GM21825 (cell line): ENCODE measurements around the gene PLSCR2.
"Not testable (repeated sequence)": the region's sequence is repeated elsewhere in the genome, so short reads cannot be mapped to it uniquely, and the experiment has no call there.

ENCODE experiments used
- ATAC-seq: cut with Tn5 transposase; IDR thresholded peaks from one replicate; pipeline ENCODE4 v1.9.1; 2021; ENCODE audit warnings: mild to moderate bottlenecking, moderate library complexity; ENCODE audit not compliant: unreplicated experiment

Gene PLSCR2, protein sequence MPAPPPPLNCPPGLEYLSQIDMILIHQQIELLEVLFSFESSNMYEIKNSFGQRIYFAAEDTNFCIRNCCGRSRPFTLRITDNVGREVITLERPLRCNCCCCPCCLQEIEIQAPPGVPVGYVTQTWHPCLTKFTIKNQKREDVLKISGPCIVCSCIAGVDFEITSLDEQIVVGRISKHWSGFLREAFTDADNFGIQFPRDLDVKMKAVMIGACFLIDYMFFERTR

DNA sequence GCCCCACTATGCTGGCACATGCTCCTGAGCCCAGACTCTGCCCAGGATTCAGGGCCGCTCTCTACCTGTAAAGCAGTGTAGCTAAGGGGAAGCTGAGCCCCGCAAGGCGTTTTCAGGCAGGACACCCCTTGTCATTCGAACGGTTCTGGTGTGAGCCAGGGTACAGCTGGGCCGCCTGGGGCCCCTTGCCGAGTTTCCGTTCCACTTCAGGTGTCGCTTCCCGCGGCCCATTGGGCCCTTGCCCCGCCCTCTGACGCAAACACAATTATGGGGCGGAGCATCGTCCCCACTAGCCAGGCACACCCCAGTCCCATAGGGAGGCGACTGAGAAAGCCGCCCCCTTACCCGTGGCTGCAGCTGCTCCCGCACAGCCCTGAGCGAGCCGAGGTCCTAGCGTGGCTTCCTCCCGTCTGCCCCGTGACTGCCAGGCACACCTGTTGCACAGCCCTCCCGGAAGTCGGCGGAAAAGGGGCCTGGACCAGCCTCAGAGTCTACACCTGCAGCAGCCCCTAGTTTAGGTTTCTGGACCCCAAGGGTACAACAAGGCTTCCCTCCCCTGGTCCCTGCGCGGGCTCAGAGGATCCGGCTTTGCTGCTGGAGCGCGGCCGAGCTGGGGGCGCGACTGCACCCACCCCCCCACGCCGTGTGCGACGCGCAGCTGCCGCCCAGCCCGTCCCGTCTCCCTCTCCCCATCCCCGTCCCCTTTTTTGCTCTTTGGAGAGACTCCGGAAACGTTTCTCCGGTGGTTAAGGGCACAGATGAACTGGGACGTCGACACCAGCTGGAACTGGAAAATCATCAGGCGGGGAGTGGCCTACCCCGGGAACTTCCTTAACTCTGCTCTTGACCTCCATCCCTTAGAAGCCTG, at the start of gene PLSCR2:
TSS of gene PLSCR2 (minus strand) at position 412 of the 868 bp plus-strand sequence. CDS start 9,657 bp downstream, outside the sequence.
- ATAC-seq: peak; percentile 99

DNA sequence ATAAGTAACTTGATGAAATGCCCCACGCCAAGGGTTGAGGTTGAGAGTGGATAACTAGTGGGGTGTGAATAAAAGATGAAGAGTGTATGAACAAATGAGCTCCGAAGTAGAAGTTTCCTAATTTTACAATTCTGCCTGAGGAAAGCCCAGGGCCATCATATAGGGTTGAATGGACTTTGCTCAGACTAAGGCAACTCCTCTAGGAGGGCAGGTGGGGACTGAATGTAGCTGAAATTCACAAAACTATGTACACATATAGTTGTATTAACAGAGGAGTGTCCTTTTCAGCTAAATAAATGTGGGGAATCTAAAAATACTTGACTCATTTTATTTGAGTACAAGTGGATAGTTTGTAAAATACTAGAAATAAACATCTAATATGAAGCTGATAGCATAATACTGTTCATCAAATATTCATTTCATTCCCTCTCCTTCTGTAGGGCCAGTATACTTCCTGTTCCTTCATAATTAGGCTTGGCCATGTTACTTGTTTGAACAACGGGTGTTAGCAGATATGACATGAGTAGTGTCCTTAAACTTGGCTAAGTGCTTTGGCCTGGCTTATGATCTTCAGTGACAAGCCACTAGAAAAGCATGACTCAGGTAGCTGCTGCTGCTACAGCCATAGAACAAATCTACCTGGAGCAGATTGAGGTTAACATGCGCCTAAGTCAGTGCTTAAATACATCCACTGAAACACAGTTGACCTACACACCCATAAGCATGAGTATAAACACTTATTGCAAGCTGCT, 48.5 kb upstream of the PLSCR2 start:
- ATAC-seq: no peak

DNA sequence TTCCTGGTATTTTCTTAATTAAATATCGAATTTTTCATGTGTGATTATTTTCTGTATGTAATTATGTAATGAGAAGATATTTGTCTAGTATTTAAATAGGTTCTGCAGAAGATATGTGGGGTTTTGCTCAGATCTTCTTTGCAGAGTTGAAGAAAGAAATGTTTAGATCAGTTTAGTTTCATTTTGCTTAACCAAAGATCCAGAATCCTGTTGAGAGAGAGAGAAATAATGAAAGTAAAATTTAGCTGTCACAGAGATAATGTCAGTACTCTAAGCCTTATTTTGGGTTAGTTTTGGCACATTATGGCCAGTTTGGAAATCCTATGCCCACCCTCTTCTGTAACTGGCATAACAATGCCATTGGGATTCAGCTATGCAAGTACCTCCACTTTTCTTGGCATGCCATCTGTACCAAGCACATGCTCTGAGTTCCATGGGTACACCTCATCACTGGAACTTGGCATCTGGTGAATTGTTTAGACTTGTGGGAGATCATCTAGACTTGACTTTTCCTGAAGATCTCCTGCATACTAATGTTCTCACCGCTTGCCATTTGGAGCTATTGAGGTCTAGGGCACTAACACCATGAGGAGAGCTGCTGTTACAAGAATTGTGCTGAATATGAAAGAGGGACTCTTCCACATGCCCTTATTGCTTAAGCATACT, 44.2 kb upstream of the PLSCR2 start:
- ATAC-seq: no peak

DNA sequence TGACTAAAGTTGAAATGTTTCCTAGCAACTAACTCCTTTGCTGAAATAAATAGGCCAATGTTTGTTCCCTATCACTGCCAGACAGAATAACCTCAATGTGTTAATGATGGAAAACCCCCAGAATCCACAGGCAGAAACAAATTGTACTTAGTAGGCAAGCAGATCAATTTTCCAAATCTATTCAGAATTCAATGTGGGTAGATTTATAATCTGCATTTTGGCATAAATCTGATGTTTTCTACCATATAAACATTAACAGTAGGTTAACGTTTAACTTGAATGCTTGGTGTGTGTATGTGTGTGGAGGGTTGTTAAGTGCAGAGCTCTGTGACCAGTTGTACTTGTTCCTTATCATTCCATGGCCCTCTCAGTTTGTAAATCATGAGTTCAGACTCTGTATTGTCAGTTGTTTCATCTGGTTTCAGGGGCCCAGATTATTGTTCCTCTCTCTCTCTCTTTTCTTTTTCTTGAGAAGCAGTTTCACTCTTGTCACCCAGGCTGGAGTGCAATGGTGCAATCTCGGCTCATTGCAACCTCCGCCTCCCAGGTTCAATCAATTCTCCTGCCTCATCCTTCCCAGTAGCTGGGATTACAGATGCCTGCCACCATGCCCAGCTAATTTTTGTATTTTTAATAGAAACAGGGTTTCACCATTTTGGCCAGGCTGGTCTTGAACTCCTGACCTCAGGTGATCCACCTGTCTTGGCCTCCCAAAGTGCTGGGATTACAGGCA, 42.2 kb upstream of the PLSCR2 start:
- ATAC-seq: no peak

DNA sequence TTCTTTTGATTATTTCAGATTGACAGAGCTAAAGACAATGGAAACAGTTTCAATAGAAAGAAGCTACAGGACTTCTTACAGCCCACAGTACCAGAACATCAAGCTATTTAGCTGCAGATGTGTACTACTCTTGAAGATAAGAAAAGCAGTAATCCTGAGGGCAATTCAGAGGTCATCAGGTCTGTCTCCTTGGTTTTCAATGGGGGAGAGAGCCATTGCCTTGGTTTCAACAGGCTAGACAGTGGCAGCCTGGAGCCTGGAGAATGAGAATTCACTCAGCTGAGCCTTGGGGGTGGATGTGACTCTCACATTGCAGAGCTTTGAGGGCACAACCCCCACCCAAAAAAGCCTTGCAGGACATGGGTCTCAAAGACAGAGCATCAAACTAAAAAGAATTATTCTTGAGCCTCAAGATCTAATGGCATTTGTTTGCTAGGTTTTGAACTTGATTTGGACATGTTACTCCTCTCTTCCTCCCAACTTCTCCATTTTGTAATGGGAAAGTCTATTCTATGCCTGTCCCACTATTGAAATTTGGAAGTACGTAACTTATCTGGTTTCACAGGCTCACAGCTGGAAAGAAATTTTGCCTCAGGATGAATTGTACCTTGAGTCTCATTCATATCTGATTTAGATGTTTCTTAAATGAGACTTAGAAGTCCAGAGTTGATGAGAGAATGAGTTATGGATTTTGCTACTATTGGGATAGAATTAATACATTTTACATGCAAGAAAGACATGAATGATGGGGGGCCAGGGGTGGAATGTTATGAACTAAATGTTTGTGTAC, 38.2 kb upstream of the PLSCR2 start:
- no peak for ATAC-seq

DNA sequence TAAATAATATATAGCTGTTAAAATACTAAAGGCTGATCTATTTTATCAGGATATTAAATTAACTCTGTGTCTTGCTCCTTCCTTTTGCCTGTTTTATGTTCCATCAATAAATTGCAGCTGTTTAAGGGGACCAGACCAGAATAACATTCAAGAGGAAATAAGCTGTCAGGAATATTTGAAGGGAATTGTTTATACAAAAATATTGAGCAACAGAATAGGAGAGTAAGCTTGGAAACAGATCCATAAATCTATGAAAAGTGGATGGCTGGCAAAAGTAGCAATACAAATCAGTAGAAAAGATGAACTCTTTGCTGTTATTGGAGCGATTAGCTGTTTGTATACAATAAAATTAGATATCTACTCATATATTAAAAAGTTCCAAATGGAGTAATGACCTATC, 36.2 kb upstream of the PLSCR2 start:
- ATAC-seq: no peak

DNA sequence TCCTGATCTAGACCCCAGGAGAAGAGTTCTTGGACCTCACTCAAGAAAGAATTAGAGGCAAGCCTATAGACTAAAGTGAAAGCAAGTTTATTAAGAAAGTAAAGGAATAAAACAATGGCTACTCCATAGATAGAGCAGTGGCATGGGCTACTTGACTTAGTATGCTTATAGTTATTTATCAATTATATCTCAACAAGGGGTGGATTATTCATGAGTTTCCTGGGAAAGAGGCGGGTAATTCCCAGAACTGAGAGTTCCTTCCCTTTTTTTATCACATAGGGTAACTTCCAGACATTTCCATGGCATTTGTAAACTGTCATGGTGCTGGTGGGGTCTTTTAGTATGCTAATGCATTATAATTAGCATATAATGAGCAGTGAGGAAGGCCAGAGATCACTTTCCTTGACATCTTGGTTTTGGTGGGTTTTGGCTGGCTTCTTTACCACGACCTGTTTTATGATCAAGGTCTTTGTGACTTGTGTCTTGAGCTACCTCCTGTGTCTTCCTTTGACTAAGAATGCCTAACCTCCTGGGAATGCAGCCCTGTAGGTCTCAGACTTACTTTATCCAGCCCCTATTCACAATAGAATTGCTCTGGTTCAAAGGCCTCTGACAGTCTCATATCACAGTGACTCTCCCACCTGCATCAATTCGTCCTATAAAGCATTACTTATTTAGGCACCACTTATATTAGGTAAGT, 35.3 kb upstream of the PLSCR2 start:
- ATAC-seq: no peak

DNA sequence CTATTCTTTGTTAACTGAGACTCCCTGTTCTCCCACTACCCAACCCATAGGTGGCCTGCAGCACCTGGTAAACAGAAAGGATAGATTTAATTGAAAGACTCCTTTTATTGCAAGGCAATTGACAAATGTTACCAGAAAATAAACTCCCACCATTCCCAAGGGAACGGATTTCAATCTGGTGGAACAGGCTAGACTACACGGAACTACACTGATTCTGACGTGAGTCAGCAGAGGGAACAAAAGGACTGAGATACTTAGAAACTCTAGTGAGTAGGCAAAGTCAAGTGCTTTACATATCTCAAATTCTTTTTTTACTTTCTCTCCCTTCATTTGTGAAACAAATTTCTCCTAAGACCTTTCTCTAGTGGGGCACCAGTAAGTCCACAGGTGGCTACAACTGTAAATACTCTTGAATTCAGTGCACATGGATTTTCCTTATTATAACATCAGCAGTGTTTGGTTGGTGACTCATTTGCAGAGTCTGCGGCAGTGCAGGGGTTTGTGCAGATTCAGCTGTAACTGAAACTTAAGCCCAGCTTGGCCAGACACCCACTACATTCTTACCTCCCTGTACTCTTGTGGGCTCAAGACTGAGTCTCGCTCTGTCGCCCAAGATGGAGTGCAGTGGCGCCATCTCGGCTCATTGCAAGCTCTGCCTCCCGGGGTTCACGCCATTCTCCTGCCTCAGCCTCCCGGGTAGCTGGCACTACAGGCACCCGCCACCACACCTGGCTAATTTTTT, 34.3 kb upstream of the PLSCR2 start:
- peak; percentile 99 for ATAC-seq

DNA sequence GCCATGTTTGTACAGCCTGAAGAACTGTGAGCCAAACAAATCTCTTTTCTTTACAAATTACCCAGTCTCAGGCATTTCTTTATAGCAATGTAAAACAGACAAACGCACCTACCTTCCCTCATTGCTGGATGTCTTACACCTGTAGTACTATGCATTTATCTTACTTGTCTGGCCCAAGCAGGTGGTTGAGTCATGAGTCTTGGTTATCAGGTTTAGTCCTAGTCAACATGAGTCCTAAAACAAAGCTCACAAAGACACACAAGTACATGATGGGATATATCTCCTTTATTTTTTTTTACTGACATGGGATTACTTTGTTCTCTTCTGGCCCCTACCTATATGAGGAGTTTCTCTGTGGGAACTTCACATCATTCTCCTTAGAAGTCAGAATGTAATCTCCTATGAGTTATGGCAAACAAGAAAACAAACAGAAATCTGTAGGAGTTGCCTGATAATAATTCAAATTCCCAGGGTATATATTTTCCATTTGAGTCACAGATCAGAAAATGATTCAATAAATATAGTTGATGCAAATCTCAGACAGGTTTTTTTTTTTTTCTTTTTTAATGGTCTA, 33.6 kb upstream of the PLSCR2 start:
- no peak for ATAC-seq

DNA sequence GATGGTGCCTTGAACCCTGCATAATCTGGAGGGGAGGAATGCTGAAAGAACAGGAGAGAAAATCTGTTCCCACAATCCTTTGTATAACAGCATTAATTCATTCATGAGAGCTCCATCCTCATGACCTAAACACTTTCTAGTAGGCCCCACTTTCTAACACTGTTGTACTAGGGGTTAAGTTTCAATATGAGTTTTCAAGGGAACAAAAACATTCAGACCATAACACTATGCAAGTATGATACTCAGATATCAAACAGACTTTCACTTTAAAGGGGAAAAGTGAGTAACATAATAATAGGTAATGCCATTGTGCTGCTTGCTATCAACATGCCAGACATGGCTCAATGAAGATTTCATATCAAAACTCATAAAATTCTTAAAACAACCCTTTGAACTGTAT, 32.4 kb upstream of the PLSCR2 start:
- no peak for ATAC-seq

DNA sequence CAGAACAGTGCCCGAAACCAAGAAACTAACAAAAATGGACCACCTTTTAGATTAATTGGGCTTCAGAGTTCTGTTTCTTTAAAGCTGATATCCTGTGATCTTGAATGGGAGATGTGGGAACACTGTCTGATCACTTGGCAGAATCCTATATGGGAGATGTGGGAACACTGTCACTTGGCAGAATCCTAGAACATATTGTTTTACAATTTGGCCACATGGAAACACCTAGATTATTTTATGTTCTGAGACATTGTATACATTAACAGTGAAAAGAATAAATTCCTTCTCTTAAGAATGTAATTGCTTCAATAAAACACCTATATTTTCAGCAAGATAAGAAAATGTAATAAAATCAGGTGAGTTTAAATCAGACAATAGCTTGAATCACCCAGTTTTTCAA, 30.3 kb upstream of the PLSCR2 start:
- no peak for ATAC-seq

DNA sequence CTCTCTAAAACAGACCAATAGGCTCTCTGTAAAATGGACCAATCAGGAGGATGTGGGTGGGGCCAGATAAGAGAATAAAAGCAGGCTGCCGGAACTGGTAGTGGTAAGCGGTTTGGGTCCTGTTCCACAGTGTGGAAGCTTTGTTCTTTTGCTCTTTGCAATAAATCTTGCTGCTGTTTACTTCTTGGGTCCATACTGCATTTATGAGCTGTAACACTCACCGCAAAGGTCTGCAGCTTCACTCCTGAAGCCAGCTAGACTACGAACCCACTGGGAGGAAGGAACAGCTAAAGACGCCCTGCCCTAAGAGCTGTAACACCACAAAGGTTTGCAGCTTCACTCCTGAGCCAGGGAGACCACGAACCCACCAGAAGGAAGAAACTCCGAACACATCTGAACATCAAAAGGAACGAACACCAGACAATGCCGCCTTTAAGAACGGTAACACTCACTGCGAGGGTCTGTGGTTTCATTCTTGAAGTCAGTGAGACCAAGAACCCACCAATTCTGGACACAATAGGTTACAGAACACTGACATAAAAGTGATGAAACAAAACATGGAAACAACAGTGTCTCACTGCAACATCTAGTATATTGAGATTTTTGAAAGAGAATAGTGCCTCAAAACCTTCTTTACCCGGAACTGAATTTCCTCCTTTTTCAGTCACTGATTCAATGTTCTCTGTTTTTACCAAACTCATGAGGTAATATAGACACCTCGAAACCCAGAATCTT, 28.8 kb upstream of the PLSCR2 start:
- no peak for ATAC-seq

DNA sequence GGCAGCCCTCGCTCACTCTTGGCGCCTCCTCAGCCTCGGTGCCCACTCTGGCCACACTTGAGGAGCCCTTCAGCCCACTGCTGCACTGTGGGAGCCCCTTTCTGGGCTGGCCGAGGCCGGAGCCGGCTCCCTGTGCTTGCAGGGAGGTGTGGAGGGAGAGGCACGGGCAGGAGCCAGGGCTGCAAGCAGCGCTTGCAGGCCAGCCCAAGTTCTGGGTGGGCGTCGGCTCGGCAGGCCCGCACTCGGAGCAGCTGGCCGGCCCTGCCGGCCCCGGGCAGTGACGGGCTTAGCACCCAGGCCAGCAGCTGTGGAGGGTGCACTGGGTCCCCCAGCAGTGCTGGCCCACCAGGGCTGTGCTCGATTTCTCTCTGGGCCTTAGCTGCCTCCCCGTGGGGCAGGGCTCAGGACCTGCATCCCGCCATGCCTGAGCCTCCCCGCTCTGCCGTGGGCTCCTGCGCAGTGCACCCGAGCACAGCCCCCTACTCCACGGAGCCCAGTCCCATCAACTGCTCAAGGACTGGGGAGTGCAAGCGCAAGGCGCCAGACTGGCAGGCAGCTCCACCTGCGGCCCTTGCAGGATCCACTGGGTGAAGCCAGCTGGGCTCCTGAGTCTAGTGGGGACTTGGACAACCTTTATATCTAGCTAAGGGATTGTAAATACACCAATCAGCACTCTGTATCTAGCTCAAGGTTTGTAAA, 27.9 kb upstream of the PLSCR2 start:
- not testable (repeated sequence) for ATAC-seq

DNA sequence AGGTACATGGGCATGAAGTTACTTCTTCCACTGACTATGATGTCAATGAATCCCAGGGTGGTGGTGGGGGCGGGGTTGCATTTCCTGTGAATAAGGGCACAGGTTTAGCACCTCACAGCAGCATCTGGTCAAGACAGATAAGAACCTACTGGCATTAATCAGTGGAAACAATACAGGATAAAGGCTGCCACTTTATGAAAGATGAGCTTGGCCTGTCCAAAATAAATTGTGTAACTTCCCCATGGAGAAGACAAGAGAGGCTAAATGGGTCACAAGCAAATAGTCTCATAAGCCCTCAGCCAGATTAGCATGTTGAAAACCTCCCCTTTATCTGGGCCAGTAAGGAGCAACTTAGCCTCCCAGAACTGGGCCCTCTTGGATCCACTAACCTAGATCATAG, 27.4 kb upstream of the PLSCR2 start:
- no peak for ATAC-seq

DNA sequence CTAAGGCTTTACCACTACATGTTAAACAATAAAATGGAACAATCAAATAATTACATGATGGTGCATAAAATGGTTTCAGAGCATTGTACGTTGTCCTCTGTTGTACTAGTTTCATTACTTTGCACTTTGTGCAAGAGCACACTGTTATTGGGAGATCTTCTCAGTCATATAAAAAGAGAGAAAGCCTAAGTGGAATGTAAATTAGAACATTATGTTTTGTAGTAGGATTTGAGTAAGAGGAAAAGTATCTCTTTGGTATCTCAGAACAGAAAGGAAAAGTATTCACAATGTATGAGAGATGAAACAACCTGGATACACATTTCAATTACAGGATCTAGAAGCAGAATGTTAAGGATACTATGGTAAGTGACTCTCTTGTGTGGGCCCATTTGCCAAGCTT, 26.9 kb upstream of the PLSCR2 start:
- ATAC-seq: no peak

DNA sequence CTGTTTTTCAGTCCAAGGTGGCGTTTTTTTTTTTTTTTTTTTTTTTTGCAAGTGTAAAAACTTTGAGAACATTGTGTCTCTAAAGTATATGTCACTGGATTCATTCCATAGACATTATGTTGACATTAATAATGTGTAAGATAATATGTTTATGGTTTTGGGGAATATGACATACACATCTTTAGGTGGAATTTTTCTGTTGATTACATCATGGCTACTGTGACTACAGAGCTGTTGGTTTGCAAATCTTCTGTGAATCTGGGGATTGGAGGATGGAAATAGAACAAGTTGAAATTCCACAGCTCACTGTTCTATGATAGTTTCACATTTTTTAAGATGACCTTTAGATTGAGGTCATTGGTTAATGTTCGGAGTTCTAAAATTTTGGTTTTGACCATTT, 24.4 kb upstream of the PLSCR2 start:
- no peak for ATAC-seq

DNA sequence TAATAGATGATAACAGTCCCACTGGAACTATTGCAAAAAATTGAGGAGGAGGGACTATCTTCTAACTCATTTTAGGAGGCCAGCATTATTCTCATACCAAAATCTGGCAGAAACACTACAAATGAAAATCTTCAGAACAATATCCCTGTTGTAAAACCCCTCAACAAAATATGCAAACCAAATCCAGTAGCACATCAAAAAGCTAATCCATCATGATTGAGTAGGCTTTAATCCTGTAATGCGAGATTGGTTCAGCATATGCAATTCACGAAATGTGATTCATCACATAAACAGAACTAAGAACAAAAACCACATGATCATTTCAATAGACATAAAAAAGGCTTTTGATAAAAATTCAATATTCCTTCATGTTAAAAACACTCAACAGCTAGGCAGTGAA, 23.9 kb upstream of the PLSCR2 start:
- no peak for ATAC-seq
